ENCODE results near the gene SLC7A10.
"Not testable (repeated sequence)": the region's sequence is repeated elsewhere in the genome, so short reads cannot be mapped to it uniquely, and the experiment has no call there.

Gene SLC7A10

DNA sequence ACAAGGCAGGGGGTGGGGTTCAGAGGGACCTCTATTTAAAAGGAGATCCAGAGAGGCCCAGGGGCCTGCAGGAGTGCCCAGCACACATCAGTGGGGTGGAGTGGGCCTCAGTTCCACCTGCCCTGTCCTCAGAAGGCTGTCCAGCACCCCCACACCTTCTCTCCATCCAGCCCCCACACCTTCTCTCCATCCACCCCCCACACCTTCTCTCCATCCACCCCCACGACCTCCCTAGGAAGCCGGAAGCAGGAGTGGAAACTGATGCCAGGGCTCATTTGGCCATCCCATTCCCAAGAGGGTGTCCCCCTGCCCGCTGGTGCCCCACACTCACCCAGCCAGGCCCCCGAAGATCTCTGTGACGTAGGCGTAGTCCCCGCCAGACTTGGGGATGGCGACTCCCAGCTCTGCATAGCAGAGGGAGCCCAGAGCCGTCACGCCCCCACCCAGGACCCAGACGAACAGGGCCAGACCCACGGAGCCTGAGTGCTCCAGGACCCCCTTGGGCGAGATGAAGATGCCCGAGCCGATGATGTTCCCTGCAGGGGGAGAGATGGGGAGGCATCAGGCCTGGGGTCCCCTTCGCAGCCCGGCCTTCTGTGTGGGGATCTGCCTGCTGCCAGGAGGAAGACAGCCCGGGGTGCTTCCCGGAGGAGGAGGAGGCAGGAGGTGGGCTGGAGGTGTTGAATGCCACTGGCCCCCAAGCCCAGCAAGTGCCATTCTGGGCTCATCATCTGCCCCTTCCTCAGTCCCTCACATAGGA lies 10.0 kb downstream of the SLC7A10 start:
- no peak for DNase-seq

DNA sequence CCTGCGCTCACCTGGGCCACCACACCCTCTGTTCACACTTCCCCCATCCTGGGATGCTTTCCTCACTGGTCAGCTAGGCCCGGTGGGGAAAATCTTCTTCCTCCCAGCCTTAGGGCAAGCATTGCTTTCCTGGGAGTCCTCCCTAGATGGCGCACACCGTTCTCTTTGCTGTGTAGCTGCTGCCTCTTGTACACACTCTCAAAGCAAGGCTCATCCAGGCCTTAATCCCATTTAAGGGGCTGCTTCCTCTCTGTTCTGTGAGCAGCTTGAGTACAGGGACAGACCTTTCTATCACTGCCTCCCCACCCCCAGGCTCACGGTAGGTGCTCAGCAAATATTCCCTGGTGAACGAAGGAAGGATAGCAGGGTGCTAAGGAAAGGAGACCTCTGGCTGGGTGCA lies 11.1 kb downstream of the SLC7A10 start:
- peak; percentile 20 for DNase-seq

DNA sequence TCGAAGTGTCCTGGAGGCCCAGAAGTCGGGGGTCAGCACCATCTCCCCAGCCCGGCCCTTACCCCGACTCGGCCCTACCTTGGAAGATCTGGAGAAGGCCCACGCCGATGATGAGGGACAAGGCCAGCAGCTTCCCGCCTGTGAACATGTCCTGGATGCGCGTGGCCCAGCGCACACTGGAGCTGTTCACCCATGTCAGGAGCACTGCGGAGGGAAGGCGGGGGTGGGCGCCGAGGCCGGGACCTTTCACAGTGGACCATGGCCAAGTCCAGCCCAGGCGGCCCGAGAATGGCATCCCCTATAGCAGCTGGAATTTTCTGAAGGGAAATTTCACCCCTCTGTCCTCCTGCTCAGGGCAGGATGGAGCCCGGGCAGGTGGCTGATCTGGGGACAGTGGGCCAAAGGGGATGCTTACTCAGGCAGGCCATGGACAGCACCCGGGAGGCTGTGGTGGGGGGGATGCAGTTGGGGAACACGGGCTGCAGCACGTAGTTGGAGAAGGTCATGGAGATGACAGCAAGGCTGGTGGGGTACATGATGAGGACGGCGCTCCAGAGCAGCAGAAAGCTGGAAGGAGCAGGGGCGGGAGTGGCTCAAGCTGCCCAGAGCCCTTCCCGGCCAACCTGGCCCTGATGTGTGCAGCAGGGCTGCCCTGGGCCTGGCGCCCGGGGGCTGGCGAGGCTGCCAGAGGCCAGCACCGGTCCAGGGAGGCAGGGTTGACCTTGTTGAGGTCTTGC lies 13.0 kb downstream of the SLC7A10 start:
- DNase-seq, result no peak

DNA sequence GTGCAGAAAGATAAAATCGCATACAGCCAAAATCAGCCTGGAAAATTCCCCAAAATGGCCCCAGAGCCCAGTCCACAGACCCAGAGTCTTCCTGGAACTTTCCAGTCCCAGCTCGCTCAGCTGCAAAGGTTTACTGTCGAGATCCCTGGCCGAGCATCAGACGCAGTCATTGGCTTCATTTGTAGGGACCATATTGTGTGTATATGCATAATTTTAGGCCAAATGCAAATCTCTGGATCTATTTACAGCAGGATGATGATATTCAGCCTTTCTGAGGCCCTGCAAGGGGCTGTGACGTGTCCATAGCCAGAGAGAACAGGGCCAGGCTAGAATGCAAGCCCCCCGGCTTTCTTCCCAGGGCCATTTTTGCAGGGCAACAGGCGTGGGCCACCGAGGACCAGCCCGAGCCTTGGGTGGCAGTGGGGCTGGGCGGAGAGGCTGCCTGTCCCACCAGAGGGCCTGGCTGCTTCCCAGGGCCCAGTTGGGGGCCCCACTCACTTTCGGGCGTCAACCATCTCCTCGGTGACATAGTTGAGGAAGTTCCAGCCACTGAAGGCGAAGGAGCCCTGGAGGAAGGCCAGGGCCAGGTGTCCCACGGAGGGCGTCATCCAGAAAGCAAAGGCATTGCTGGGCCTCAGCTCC lies 13.7 kb downstream of the SLC7A10 start:
- DNase-seq, result no peak

DNA sequence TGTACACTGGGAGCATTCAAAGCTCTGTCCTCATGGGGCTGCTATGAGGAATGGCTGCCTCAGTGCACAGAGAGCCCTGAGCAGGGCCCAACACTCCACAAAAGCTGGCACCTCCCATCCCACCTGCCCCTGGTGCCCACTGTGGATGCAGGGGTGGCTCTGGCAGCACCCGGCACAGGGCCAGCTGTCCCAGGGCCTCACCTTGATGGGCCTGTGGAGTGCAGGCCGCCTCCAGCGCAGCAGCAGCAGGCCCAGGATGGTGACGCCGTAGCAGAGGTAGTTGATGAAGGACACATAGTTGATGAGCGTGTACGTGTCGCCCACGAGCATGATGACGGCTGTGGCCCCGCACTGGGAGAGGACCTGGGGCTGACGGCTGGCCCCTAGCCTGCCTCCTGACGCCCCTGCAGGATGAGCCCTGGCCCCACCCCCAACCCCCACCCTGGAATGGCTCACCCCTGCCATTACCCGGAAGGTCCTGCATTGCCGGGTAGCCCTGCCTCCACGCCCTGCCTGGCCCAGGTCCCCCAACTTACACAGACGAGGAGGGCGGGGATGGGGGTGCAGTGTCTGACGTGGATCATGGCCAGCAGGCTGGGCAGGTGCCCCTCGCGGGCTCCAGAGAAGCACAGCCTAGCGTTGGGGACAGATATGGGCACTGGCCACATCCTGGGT lies 15.2 kb downstream of the SLC7A10 start:
- DNase-seq, result no peak

DNA sequence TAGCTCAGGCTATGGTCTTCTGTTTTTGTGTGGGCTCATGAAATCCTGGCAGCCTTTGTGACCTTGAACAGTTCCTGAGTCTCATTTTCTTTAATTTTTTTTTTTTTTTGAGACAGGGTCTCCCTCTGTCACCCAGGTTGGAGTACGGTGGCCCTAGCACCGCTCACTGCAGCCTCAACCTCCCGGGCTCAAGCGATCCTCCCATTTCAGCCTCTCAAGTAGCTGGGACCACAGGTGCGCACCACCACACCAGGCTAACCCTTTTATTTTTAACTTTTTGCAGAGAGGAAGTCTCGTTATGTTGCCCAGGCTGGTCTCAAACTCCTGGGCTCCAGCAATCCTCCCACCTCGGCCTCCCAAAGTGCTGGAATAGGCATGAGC lies 15.8 kb downstream of the SLC7A10 start:
- not testable (repeated sequence) for DNase-seq

DNA sequence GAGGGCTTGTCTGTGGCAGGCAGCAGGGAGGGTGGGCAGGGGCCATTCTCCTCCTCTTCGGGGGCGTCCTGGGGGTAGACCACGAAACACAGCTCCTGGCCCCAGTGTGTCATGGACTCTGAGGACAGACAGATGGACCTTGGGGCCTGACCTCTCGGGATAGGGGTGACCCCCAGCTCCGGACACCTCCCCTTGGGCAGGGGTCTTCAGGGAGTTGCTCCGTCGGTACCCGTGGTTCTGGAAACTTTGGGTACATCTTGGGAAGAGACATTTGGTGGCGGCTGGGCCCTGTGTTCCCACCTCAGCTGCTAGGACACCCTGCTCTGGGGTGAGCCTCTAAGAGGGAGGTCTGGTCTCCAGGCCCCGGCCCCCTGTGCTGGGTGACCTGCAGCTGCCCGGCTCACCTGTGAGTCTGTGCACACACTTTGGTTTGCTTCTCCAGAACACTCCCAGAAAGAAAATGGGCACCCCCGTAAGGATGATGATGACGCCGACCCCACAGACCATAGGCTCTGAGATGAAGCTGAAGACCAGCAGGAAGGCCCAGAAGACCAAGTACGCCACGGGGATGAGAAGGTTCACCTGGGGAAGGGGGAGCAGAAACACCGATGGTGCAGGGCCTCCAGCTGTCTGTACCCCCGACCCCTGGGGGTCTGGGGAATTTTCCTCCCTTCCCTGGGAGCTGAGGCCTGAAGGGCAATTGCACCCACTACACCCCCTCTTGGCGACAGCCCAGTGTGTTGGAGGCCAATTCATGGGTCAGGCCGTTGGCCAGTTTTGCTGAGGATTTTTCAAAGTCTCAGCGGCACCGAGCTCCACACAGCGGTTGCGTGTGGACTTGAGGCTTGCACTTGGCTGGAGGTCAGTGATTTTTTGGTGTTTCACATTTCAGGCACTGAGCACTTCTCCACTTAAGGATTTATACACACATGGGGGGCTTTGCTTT lies 16.5 kb downstream of the SLC7A10 start:
- DNase-seq, result no peak

DNA sequence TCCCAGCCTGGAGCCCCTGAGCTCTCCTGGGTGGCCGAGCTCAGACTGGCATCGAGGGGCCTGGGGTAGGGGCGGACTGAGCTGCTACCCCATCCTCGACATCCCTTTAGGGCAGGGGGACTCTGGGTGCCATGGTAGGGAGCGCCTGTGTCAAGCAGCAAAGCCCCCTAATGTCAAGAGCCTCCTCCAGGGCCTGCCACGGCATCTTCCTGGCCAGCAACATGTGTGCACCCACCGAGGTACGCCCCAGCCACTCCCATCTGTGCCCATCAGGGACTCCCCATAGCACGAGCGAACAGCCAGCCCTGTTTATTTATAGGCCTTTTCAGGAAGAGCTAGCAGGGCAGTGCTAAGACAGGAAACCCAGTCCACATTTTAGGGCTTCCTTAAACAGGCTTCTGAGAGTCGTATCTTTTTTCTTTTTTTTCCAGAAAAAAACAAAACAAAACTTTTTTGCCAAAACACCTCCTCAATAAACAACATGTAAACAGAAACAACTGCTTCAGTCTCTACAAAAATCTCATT lies 17.2 kb downstream of the SLC7A10 start:
- DNase-seq, result no peak

DNA sequence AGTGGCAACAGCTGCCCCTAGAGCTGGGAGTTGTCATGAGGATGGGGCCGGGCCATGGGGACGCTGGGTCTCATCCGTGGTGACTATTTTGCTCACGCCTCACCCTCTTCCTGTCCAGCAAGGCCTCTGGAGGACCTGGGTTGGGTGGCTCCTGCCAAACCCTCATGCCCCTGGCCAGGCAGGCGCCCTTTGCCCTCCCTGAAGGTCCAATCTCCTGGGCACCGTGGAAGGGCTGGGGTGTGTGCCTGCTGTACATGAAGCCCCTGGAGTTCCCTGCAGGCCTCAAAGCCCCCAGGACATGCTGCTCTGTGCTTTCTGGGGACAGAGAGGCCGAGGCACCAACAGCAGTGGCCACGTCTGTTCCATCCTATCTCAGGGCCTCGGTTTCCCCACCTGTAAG lies 17.7 kb downstream of the SLC7A10 start:
- DNase-seq, result no peak

DNA sequence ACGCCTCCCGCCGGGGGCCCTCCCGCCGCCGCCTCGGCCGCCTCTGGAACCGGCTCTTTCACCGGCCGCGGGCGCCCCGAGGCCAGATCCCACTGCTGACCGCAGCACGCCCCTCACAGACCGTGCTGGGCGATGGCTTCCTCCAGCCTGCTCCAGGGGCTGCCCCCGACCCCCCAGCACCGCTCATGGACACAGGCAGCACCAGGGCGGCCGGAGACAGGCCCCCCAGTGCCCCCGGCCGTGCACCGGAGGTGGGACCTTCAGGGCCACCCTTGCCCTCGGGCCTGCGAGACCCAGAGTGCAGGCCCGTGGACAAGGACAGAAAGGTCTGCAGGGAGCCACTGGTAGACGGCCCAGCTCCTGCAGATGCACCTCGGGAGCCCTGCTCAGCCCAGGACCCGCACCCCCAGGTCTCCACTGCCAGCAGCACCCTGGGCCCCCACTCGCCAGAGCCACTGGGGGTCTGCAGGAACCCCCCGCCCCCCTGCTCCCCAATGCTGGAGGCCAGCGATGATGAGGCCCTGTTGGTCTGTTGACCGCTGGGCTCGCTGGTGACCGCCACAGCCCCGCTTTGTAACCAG lies 18.5 kb downstream of the SLC7A10 start:
- DNase-seq, result no peak

DNA sequence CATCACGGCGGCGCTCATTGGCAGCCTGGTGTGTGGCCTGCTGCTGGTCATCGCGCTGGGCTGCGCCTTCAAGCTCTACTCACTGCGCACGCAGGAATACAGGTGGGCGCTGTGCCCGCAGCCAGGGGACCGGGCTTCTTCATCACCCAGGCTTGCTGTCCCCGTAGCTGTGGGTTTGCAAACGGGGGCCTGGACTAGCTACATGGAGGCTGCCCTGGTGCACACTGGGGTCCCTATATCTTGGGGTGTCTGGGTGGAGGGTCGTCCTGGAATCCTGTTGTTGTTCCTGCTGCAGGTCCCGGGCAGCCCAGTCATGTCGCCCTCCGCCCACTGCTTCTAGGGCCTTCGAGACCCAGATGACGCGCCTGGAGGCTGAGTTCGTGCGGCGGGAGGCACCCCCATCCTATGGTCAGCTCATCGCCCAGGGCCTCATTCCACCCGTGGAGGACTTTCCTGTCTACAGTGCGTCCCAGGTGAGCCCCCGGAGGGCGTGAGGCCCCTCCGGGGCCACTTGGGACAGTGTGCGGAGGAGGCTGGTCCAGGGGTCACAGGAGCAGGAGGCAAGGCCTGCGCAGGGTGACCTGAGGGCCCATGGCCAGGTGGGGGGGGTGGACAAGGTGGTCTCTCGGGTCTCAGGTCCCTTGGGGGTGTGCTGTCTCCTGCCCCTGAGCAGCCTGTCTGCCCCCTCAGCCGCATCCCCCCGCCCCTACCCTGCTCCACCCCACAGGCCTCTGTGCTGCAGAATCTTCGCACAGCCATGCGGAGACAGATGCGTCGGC lies 19.2 kb downstream of the SLC7A10 start:
- no peak for DNase-seq

DNA sequence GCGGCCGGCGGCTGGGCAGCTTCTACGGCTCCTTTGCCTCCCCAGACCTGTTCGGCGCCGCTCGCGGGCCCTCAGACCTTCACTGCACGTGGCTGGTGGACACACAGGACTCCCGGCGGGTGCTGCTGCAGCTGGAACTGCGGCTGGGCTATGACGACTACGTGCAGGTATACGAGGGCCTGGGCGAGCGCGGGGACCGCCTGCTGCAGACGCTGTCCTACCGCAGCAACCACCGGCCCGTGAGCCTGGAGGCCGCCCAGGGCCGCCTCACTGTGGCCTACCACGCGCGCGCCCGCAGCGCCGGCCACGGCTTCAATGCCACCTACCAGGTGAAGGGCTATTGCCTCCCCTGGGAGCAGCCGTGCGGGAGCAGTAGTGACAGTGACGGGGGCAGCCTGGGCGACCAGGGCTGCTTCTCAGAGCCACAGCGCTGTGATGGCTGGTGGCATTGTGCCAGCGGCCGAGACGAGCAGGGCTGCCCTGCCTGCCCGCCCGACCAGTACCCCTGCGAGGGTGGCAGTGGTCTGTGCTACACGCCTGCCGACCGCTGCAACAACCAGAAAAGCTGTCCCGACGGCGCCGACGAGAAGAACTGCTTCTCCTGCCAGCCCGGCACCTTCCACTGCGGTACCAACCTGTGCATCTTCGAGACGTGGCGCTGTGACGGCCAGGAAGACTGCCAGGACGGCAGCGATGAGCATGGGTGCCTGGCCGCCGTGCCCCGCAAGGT lies 20.0 kb downstream of the SLC7A10 start:
- no peak for DNase-seq

DNA sequence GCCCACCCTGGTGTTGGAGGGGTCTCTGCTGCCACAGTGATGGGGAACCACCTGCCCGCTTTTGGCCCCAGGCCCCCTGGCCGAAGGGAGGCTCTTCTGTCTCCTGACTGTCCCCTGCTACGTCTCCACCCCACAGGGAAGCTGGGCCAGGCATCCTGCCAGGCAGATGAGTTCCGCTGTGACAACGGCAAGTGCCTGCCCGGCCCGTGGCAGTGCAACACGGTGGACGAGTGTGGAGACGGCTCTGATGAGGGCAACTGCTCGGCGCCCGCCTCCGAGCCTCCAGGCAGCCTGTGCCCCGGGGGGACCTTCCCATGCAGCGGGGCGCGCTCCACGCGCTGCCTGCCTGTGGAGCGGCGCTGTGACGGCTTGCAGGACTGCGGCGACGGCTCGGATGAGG lies 20.5 kb downstream of the SLC7A10 start:
- DNase-seq, result no peak

DNA sequence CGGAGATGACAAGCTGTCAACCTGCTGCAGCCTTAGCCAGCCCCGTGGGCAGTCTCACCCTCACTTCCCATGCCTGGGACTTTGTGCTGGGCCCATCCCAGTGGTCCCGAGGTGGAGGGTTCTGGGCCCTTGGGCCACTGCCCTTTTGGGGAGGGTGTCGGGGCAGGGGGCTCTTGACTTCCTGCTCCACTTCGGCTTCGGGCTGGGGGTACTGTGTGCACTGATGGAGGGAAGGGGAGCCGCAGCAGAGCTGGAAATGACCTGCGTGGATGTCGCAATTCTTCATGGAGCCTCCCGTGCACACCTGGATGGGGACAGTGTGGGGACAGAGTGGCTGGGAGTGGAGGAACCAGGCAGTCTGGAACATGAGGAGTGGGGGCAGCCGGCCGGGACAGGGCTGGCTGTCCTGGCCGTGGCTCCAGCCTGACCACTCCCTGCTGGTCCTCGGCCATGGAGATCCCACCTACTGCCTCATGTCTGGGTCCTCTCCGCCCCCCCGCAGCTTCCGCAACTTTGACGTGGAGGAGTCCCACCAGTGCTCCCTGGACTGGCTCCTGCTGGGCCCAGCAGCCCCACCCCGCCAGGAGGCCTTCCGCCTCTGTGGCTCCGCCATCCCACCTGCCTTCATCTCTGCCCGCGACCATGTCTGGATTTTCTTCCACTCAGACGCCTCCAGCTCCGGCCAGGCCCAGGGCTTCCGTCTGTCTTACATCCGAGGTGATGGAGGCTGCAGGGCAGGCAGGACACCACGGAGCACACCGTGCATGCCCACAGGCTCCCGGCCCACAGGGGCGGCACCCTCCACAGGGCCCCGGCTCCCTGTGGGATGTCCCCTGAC lies 21.3 kb downstream of the SLC7A10 start:
- DNase-seq, result no peak

DNA sequence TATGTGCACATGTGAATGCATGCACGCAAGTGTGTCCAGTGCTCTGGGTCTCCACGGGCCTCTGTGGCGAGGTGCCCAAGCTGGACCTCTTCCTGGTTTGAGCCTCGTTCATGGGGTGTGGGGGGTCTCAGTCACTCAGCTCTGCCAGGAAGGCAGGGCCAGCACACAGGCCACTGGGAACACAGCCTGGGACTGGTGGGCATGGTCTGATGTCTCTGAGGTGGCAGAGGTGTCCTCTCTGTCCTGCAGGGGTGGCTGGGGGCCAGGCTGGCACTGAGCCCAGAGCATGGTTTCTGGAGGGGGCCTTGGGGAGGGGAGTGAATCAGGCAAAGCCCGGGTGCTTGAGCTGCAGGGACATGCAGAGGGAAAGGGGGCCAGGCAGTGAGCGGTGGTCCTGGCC lies 22.1 kb downstream of the SLC7A10 start:
- no peak for DNase-seq

DNA sequence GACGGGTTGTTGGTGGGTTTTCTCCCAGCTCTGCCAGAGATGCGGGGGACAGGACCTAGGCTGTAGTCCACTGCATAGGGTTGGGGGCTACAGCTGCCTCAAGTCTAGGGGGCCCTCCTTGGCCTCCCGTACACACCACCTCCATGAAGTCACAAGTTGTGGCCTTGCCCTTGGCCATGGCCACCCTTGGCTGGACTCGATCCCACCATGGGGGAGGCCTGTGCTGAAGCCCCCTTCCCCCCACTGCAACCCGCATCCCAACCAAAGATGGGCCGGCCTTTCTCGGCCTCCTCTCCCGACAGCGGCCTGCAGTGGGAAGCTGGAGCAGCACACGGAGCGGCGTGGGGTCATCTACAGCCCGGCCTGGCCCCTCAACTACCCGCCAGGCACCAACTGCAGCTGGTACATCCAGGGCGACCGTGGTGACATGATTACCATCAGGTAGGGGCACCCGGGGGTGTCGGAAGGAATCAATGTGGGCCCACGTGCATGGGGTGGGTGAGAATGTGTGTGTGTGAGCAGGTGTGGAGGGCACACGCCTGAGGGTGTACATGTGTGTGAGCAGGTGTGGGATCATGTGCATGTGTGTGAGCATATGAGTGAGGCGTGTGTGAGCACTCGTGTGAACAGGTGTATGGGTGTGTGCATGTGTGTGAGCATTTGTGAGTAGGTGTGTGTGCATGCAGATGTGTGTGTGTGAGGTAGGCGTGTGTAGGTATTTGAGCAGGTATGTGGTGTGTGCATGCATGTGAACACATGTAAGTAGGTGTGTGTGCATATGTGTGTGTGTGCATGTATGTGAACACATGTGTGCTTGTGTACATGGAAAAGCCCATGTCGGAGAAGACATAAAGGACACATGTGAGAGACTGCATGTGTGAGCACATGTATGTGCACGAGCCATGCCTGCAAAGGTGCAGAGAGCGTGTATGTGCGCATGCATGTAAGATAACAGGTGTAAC lies 22.8 kb downstream of the SLC7A10 start:
- DNase-seq, result no peak

DNA sequence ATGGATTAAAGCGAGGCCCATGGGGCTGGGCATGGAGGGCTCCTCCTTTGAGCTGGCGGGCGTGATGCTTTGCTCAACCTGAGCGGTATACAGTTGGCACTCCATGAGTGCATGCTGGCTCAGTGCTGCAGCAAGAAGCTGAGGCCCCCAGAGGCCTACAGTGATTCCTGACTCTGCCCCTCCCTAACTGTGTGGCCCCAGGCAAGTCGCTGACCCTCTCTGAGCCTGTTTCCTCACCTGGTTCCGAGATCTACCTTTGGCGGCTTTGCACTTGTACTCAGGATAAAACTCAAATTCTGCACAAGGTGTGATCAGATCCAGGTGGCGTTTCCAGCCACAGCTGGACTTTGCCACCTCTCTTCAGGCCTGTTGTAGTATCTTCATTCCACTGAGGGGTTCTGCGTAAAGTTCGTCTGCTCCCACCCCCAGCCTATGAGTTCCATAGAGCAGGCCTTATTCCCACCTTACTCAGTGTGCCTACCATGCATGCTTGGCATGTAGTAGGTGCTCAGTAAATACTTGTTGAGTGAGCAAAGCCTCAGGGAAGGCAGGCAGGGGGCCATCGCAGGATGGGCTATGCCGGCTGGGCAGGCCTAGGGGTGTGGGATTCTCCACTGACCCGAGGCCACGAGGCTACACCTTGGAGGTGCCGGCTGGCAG lies 23.6 kb downstream of the SLC7A10 start:
- no peak for DNase-seq

Measured in hematopoietic multipotent progenitor cell treated with erythropoietin and hydrocortisone succinate and interleukin-3 and kit ligand, for 6 days (in vitro differentiated cells).